Globus pallidus (tissue), 1 donor: Measurements from ENCODE around the gene CBLN3.
A peak's percentile ranks its signal among the peaks of the same experiment; 100 is the strongest.
"Not testable (repeated sequence)": the region's sequence is repeated elsewhere in the genome, so short reads cannot be mapped to it uniquely, and the experiment has no call there.

Experiments
- DNase-seq: peaks from one replicate; pipeline ENCODE4 v3.0.0-alpha.2; 2015; ENCODE audit warnings: low spot score

CBLN3 gene

DNA sequence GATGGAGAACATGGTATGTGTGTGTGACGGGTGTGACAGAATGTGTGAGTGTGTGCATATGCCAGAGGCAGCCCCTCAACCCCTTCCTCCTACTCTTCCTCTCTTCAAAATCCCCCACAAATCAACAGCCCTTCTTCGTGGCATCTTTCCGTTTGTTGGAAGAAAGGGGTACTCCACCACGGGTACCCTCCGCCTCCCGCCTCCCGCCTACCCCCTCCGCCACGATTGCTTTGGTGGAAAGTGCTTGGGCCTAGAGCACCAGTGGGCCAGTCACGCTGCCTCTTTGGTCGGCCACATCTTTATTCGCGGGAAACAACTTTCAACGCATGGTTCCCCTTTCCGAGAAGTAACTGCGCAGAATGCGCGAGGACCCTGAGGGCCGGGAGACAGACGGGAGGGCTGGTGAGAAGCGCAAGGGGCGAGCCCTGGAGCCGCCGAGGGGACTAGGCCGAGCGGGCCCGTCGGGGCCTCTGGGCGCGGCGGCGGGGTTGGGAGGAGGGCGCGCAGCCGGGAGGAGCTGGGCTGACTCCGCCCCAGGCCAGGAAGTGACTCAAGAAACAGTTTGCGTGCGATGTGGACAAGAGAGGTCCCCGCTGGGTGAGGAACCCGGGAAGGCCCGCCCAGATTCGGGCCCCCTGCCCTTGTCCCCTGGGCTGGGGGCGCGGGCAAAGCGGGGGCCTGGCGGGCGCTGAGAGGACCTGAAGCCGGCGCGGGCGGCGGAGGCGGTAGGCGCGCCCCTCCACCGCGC lies at the start of gene CBLN3, which contains the start of gene KHNYN:
TSS of gene CBLN3 (minus strand) at position 274 of the 748 bp plus-strand sequence. CDS start 614 bp downstream, outside the sequence.
TSS of gene KHNYN (plus strand) at position 560 of the 748 bp plus-strand sequence. CDS start 777 bp downstream, outside the sequence.
- DNase-seq, result peak; percentile 86

- no peak for DNase-seq
These were observed 45.8 kb upstream of the CBLN3 start for GRCh38 chr14:24475261-24475660.

DNA sequence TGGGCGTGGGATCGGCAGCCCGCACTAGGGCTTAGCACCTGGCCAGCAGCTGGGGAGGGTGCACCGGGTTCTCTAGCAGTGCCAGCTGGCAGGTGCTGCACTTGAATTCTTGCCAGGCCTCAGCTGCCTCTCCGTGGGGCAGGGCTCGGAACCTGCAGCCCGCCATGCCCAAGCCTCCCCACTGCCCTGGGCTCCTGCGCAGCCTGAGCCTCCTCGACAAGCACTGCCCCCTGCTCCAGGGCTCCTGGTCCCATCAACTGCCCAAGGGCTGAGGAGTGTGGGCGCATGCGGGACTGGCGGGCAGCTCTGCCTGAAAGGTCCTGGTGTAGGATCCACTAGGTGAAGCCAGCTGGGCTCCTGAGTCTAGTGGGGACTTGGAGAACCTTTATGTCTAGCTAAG lies 43.7 kb upstream of the CBLN3 start:
- no peak for DNase-seq

- not testable (repeated sequence) for DNase-seq
These were observed 41.0 kb upstream of the CBLN3 start for GRCh38 chr14:24470450-24470849.

GRCh38 chr14:24465805-24466204 lies 36.3 kb upstream of the CBLN3 start:
- no peak for DNase-seq

DNA sequence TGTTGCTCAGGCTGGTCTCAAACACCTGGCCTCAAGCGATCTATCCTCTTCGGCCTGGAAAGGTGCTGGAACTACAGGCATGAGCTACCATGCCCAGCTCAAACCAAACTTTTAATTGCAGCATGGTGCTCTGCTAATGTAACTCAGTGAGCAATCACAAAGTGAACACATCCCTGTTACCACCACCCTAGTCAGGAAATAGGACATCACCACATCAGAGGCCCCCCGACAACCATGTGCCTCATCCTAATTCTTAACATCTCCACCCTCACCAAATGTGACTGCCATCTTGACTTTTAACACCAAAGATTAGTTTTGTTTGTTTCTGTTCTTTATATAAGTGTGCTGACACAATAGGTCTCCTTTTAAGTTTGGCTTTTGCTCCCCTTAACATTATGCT lies 35.9 kb upstream of the CBLN3 start:
- no peak for DNase-seq

- DNase-seq, result no peak
These were observed 34.7 kb upstream of the CBLN3 start for GRCh38 chr14:24463884-24464785.

- no peak for DNase-seq
These were observed 33.8 kb upstream of the CBLN3 start for GRCh38 chr14:24463017-24463883.

GRCh38 chr14:24461336-24461735 lies 31.9 kb upstream of the CBLN3 start:
- DNase-seq, result no peak

- DNase-seq, result no peak
These were observed 29.9 kb upstream of the CBLN3 start for GRCh38 chr14:24459331-24459730.

DNA sequence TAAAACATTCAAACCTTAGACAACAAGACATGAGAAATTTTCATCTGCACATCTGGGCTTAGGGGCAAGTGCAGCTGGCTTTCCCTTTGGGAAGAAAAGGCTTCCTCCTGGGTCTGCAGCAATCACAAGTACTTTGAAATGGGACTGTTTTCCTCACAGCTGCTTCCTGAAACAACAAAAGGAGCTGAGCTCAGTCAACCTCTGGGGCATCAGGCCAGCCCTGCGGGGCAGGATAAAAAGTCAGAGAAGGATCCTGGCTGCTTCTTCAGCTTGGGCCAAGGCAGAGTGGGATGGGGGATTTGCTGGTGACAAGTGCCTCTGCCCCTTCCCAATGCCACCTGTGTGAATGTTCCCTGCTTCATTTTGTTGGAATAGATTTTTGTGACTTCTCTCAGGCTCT lies 29.3 kb upstream of the CBLN3 start:
- no peak for DNase-seq

DNA sequence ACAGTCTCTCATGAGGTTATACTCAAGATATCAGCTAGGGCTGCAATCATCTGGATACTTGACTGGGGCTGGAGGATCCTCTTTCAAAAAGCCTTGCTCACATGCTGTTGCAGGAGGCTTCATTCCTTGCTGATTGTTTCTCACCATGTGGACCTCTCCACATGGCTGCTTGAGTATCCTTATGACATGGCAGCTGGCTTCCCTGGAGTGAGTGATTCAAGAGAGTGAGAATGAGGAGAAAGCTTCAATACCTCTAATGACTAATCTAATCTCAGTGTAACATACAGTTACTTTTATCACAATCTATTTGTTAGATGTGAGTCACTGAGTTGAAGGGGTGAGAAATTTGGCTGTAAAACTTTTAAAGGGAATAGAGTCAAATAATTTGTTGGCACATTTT lies 27.5 kb upstream of the CBLN3 start:
- DNase-seq, result no peak

DNA sequence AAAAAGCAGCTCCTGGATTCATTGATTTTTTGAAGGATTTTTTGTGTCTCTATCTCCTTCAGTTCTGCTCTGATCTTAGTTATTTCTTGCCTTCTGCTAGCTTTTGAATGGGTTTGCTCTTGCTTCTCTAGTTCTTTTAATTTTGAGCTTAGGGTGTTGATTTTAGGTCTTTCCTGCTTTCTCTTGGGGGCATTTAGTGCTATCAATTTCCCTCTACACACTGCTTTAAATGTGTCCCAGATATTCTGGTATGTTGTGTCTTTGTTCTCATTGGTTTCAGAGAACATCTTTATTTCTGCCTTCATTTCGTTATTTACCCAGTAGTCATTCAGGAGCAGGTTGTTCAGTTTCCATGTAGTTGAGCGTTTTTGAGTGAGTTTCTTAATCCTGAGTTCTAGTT lies 21.4 kb upstream of the CBLN3 start:
- DNase-seq, result not testable (repeated sequence)

GRCh38 chr14:24443053-24443665 lies 13.7 kb upstream of the CBLN3 start:
- DNase-seq, result no peak

- DNase-seq, result peak; percentile 99
These were observed 13.0 kb upstream of the CBLN3 start, which contains the start of gene SDR39U1 for GRCh38 chr14:24442240-24443052. TSS of gene SDR39U1 (minus strand) at chr14:24442776. CDS start at chr14:24442769, 7 bp downstream.

- DNase-seq, result no peak
These were observed 12.4 kb upstream of the CBLN3 start for GRCh38 chr14:24441904-24442239.

GRCh38 chr14:24441485-24441884 lies 12.0 kb upstream of the CBLN3 start:
- no peak for DNase-seq

DNA sequence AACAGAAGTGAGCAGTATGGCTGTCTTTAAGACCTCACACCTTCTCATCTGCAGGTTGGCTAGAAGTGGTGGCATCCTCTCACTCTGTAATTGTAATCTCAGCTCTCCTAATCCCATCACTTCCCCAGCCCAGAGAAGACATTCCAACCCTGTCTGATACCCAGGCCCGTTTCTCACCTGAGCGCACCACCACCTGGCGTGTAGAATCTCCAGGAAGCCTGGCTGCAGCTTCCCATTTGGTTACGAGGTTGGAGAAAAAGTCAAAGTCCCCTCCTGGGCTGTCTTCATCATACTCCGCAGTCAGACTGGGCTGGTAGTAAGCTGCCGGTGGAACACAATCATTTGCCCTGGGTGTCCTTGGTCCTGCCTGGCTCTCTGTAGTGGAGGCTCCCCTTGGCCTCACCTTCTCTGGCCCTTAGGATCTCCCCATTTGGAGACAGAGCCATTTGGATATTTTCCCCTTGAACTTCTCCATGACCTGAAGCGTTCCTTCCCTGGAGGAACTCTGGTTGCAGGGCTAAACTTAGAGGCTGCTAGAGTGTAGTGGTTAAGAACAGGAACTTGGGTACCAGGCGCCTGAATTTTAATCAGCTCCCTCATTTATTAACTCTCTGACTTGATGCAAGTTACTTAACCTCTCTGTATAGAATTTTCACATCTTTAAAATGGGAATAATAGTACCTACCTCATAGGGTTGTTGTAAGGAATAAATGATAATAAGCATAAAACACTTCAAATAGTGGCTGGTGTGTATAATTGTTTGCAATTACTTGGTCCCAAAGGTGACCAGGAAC lies 11.3 kb upstream of the CBLN3 start:
- DNase-seq, result no peak

DNA sequence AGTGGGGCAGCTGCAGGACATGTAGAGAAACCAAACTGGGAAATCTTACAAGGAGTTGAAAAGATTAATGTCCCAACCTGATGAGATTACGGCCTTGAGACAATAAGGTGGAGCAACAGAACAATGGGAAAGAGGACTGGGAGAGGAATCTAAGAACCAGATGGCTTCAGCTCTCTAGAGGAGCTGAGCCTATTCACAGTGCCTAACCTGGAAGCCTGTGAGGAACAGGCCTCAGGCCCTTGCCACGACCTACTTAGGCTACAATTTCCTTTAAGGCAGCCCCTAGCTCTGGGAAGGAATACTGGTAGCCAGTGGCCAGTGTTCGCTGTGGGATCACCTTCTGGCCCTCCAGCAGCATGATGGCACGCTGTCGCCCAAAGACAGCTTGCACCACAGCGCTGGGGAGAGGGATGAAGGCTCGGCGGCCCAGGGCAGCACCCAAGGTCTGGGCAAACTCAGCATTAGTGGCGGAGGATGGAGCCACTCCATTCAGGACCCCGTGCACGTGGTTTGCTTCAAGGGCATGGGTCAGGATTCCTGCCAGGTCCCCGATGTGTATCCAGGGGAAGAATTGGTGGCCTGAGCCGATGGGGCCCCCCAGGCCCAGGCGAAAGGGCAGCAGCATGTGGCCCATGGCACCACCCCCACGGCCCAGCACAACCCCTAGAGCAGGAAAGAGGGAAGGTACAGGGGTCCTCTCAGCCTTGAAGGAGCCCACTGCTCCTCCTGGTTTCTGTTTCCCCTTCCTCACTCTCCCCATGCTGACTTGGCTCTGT lies 10.6 kb upstream of the CBLN3 start:
- no peak for DNase-seq
